ENCODE measurements around the gene ABCA10. TPM values are rescaled to one million over a fixed set of nuclear protein-coding genes. Genes with fewer than 3 reads are reported as not detected.

Gene ABCA10
- total RNA-seq, 1 experiment from 2014 or later: not detected

- ATAC-seq (no peak), DNase-seq (ENCODE audit: low spot score) (no peak)
- POLR2A ChIA-PET: interaction anchor here (1.0 kb wide), 1 partner anchor 9 kb away, joined by 3 read pairs; no protein-coding TSS in a partner anchor
- Mint-ChIP-seq H3K4me3 (no peak overlapping the region), H3K27ac (no peak overlapping the region), H3K4me1 (no peaks in the 10 kb centered on the region), H3K9me3 (peaks cover 5% of the 10 kb centered on the region), H3K27me3 (ENCODE audit: low read depth) (no peaks in the 10 kb centered on the region), H3K36me3 (no peaks in the 10 kb centered on the region)
- CTCF ChIA-PET: interaction anchor here (0.8 kb wide), 1 partner anchor 15 kb away, joined by 6 read pairs; no protein-coding TSS in a partner anchor
- TF ChIP-seq HMGA2 (CRISPR knock-in tag; IDR thresholded peaks at IDR 0.05): no peak
- TF ChIP-seq ZNF396 (CRISPR knock-in tag; IDR thresholded peaks at IDR 0.05; ENCODE audit: borderline replicate concordance): no peak
Observed at GRCh38 chr17:69228018-69228417, 606 bp downstream of the ABCA10 start.

- ATAC-seq: no peak
- POLR2A ChIA-PET: interaction anchor here (1.0 kb wide), 1 partner anchor 10 kb away, joined by 3 read pairs; no protein-coding TSS in a partner anchor
- TF ChIP-seq IRF2 (CRISPR knock-in tag; IDR thresholded peaks at IDR 0.05; ENCODE audit: borderline replicate concordance, low read depth) (no peak), ZNF232 (CRISPR knock-in tag; IDR thresholded peaks at IDR 0.05) (no peak), ZNF532 (CRISPR knock-in tag; IDR thresholded peaks at IDR 0.05; ENCODE audit: borderline replicate concordance) (no peak), ZNF263 (CRISPR knock-in tag; IDR thresholded peaks at IDR 0.05; ENCODE audit: low read depth) (no peak), CDX4 (CRISPR knock-in tag; IDR thresholded peaks at IDR 0.05; ENCODE audit: borderline replicate concordance) (no peak), STAT6 (CRISPR knock-in tag; conservative IDR thresholded peaks at IDR 0.05; ENCODE audit: low read depth) (no peak), GABPB1 (CRISPR knock-in tag; IDR thresholded peaks at IDR 0.05) (no peak), ZNF416 (CRISPR knock-in tag; IDR thresholded peaks at IDR 0.05) (no peak), E2F5 (CRISPR knock-in tag; IDR thresholded peaks at IDR 0.05) (no peak), ATF1 (CRISPR knock-in tag; IDR thresholded peaks at IDR 0.05) (no peak), AR (CRISPR knock-in tag; IDR thresholded peaks at IDR 0.05) (no peak), MLX (CRISPR knock-in tag; IDR thresholded peaks at IDR 0.05) (no peak), CREM (CRISPR knock-in tag; IDR thresholded peaks at IDR 0.05) (no peak)
- CTCF ChIA-PET: interaction anchor here (0.8 kb wide), 1 partner anchor 15 kb away, joined by 6 read pairs; no protein-coding TSS in a partner anchor
- Mint-ChIP-seq H3K27me3 (ENCODE audit: low read depth) (no peaks in the 10 kb centered on the region), H3K4me1 (no peaks in the 10 kb centered on the region), H3K36me3 (no peaks in the 10 kb centered on the region), H3K9me3 (peaks cover under 1% of the 10 kb centered on the region; the same call in 1 of the 2 replicates), H3K27ac (no peak overlapping the region), H3K4me3 (no peak overlapping the region)
- DNase-seq (ENCODE audit: low spot score): no peak
Observed at GRCh38 chr17:69227541-69227940, 1.1 kb downstream of the ABCA10 start.
